ENCODE data around the gene STRN4. TPM values are rescaled to one million over a fixed set of nuclear protein-coding genes. Genes with fewer than 3 reads are reported as not detected.

The STRN4 gene
- polyA plus RNA-seq, 1 donor from 2014 or later: 153 TPM

- Histone ChIP-seq H3K9me3 (ENCODE audit: low read length) (no peaks in the 10 kb centered on the region), H3K9me2 (ENCODE audit: insufficient read depth, low read length) (no peaks in the 10 kb centered on the region), H3K27ac (ENCODE audit: low read length) (no peak overlapping the region), H3F3A (ENCODE audit: insufficient read depth, low read length, poor library complexity, severe bottlenecking) (no peaks in the 10 kb centered on the region), H3K27me3 (ENCODE audit: insufficient read depth, low read depth, low read length) (no peaks in the 10 kb centered on the region), H4K20me1 (ENCODE audit: insufficient read depth) (peaks cover 18% of the 10 kb centered on the region), H3K79me2 (replicated peaks; ENCODE audit: insufficient read depth, low read length) (peaks cover 11% of the 10 kb centered on the region), H3K9ac (ENCODE audit: low read length) (no peak overlapping the region), H3K36me3 (ENCODE audit: insufficient read depth, low read length) (no peaks in the 10 kb centered on the region), H2AFZ (ENCODE audit: low read depth, low read length) (no peak overlapping the region), H3K4me2 (ENCODE audit: low read length) (no peak overlapping the region), H3K4me3 (ENCODE audit: low read length) (no peak overlapping the region)
- TF ChIP-seq POLR2AphosphoS5 (IDR thresholded peaks at IDR 0.05) (no peak), RAD21 (conservative IDR thresholded peaks at IDR 0.05) (no peak), TAF1 (IDR thresholded peaks at IDR 0.05; ENCODE audit: low read depth) (no peak), SMC3 (conservative IDR thresholded peaks at IDR 0.05; ENCODE audit: poor library complexity) (no peak), EP300 (conservative IDR thresholded peaks at IDR 0.05; ENCODE audit: poor library complexity, severe bottlenecking) (no peak), CTCF (IDR thresholded peaks at IDR 0.05; ENCODE audit: poor library complexity, severe bottlenecking) (no peak), MXI1 (conservative IDR thresholded peaks at IDR 0.05; ENCODE audit: poor library complexity, severe bottlenecking) (no peak), REST (IDR thresholded peaks at IDR 0.05; ENCODE audit: borderline replicate concordance) (no peak), EZH2 (IDR thresholded peaks at IDR 0.05; ENCODE audit: borderline replicate concordance, insufficient read depth, low read length, poor library complexity, severe bottlenecking) (no peak)
These were observed 16.6 kb downstream of the STRN4 start for GRCh38 chr19:46729696-46730095.

GRCh38 chr19:46728693-46729339 lies 17.4 kb downstream of the STRN4 start:
- TF ChIP-seq REST (IDR thresholded peaks at IDR 0.05; ENCODE audit: borderline replicate concordance) (no peak), TAF1 (IDR thresholded peaks at IDR 0.05; ENCODE audit: low read depth) (no peak), SMC3 (conservative IDR thresholded peaks at IDR 0.05; ENCODE audit: poor library complexity) (peak; percentile 75), CTCF (IDR thresholded peaks at IDR 0.05; ENCODE audit: poor library complexity, severe bottlenecking) (peak; percentile 81), RAD21 (conservative IDR thresholded peaks at IDR 0.05) (peak; percentile 70), EP300 (conservative IDR thresholded peaks at IDR 0.05; ENCODE audit: poor library complexity, severe bottlenecking) (no peak)
- H3K9ac ChIP-seq (ENCODE audit: low read length): no peak overlapping the region
- no peak overlapping the region for H3K4me3 ChIP-seq (ENCODE audit: low read length)
- H2AFZ ChIP-seq (ENCODE audit: low read depth, low read length): no peak overlapping the region
- peaks cover 3% of the 10 kb centered on the region for H3K36me3 ChIP-seq (ENCODE audit: insufficient read depth, low read length)
- peaks cover 6% of the 10 kb centered on the region for H3K79me2 ChIP-seq (replicated peaks; ENCODE audit: insufficient read depth, low read length)
- H3K4me2 ChIP-seq (ENCODE audit: low read length): no peak overlapping the region
- H4K20me1 ChIP-seq (ENCODE audit: insufficient read depth): peaks cover 18% of the 10 kb centered on the region
- no peaks in the 10 kb centered on the region for H3K9me2 ChIP-seq (ENCODE audit: insufficient read depth, low read length)
- H3K27ac ChIP-seq (ENCODE audit: low read length): no peak overlapping the region
- H3F3A ChIP-seq (ENCODE audit: insufficient read depth, low read length, poor library complexity, severe bottlenecking): no peaks in the 10 kb centered on the region
- H3K9me3 ChIP-seq (ENCODE audit: low read length): no peaks in the 10 kb centered on the region
- no peaks in the 10 kb centered on the region for H3K27me3 ChIP-seq (ENCODE audit: insufficient read depth, low read depth, low read length)

Measured in neural cell (in vitro differentiated cells).